HepG2 (cell line): Measurements from ENCODE around the gene SLC4A2. TPM values are rescaled to one million over a fixed set of nuclear protein-coding genes. Genes with fewer than 3 reads are reported as not detected.

Source experiments
- HNRNPUL1 ChIP-seq: fragments of 200-400 bp; formaldehyde crosslinking; IDR thresholded peaks from 2 replicates; pipeline ENCODE4 v1.6.1; 2017; ENCODE audit warnings: low read depth, mild to moderate bottlenecking, low read length, moderate library complexity
- polyA plus RNA-seq, 8 experiments: library from polyadenylated mRNA; depleted of rRNA in 3 of 8; stranded (reverse) in 7 of 8; unstranded in 1 of 8; fragments of >200 nt; fragmentation: Illumina TruSeq in 4 of 8; extraction: Trizol in 4 of 8; gene quantifications; 2 replicates each; pipeline versions ENCODE4 v1.2.1 to v1.2.3, GENCODE V29; 2011 to 2016; ENCODE audit warnings: low read depth in 4 of 8, missing spikeins in 1 of 8, mixed read lengths in 1 of 8; ENCODE audit not compliant: insufficient read depth in 1 of 8
- total RNA-seq, 5 experiments: library from RNA; depleted of rRNA; stranded (reverse); fragments of >200 nt; fragmentation: Illumina TruSeq; extraction: Trizol; gene quantifications; 2 replicates each; pipeline ENCODE4 v1.2.3, GENCODE V29; 2016; ENCODE audit warnings: low read depth in 1 of 5
- TF ChIP-seq, protein P1 (sequence below): sonication (generic); formaldehyde crosslinking; IDR thresholded peaks from 2 replicates; pipeline ENCODE4 v1.4.0; 2020; ENCODE audit warnings: mild to moderate bottlenecking, missing genetic modification reagents
- TF ChIP-seq, protein P2 (sequence below): IDR thresholded peaks from 2 replicates; pipeline ENCODE4 v1.6.1; 2016; ENCODE audit warnings: missing biosample characterization, missing genetic modification reagents, low read depth
- TF ChIP-seq, protein P3 (sequence below): sonication (generic); formaldehyde crosslinking; conservative IDR thresholded peaks from 2 replicates; pipeline ENCODE4 v1.4.0; 2020; ENCODE audit warnings: mild to moderate bottlenecking, missing genetic modification reagents, moderate library complexity

SLC4A2 gene
- total and polyA plus RNA-seq, 2 of the 13 experiments (the other 11 are each of a cell fraction or from before 2014, with no cell fraction given), result 51.9 to 73.4 TPM

DNA sequence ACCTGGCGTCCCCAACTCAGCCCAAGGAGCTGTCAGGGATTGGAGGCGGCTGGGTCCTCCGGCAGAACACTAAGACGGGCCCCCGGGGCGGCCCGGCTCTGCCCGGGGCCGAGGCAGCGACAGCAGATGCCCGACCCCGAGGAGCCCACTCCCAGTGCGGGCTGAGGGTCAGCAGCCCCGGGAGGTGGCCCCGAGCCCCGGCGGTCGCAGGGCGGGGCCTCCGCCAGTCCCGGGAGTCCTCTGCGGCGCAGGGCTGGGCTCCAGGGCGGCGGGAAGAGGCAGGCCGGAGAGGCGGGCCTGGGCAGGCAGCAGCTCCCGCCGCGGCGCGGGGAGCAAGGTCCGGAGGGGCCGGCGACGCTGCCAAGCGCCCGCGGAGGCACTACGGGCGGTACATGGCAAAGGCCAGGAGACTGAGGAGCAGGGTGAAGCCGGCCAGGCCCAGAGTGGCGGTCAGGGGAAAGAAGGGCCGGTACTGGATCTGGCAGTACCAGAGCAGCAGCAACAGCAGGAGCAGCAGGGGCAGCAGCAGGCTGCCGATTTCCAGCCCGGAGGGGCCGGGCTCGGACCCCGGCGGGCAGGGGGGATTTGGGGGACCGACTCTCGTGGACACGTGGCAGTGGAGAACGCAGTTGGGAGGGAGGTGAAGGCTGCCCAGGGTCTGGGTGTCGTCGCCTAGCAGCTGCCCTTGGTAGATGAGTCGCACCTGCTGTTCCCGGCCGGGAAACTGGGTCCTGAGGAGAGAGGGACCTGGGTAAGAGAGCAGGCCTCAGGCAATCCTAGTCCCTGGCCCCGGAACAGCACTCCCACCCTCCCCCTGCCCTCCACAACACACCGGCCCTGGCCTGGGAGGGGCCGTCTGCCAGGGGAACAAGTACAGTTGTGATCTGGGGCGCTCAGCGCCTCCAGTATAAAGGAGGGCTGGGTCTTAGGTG lies 22.0 kb downstream of the SLC4A2 start (continued):
- TF ChIP-seq, protein P1, sequence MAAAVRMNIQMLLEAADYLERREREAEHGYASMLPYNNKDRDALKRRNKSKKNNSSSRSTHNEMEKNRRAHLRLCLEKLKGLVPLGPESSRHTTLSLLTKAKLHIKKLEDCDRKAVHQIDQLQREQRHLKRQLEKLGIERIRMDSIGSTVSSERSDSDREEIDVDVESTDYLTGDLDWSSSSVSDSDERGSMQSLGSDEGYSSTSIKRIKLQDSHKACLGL (CRISPR knock-in tag), result no peak
- TF ChIP-seq, protein P2, sequence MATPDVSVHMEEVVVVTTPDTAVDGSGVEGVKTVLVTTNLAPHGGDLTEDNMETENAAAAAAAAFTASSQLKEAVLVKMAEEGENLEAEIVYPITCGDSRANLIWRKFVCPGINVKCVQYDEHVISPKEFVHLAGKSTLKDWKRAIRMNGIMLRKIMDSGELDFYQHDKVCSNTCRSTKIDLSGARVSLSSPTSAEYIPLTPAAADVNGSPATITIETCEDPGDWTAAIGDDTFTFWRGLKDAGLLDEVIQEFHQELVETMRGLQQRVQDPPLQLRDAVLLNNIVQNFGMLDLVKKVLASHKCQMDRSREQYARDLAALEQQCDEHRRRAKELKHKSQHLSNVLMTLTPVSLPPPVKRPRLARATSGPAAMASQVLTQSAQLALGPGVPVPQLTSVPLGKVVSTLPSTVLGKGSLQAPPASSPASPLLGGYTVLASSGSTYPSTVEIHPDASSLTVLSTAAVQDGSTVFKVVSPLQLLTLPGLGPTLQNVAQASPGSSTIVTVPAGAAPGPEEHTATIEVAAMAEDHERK (CRISPR knock-in tag), result no peak
- no peak for TF ChIP-seq HNRNPUL1
- TF ChIP-seq, protein P3, sequence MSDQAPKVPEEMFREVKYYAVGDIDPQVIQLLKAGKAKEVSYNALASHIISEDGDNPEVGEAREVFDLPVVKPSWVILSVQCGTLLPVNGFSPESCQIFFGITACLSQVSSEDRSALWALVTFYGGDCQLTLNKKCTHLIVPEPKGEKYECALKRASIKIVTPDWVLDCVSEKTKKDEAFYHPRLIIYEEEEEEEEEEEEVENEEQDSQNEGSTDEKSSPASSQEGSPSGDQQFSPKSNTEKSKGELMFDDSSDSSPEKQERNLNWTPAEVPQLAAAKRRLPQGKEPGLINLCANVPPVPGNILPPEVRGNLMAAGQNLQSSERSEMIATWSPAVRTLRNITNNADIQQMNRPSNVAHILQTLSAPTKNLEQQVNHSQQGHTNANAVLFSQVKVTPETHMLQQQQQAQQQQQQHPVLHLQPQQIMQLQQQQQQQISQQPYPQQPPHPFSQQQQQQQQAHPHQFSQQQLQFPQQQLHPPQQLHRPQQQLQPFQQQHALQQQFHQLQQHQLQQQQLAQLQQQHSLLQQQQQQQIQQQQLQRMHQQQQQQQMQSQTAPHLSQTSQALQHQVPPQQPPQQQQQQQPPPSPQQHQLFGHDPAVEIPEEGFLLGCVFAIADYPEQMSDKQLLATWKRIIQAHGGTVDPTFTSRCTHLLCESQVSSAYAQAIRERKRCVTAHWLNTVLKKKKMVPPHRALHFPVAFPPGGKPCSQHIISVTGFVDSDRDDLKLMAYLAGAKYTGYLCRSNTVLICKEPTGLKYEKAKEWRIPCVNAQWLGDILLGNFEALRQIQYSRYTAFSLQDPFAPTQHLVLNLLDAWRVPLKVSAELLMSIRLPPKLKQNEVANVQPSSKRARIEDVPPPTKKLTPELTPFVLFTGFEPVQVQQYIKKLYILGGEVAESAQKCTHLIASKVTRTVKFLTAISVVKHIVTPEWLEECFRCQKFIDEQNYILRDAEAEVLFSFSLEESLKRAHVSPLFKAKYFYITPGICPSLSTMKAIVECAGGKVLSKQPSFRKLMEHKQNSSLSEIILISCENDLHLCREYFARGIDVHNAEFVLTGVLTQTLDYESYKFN, result no peak
- TF ChIP-seq, all 625 proteins: peak for 37
